Endothelial cell of umbilical vein (primary cell): ENCODE measurements around the gene CASP3.

Experiments used
- CTCF ChIP-seq, 2 donors: IDR thresholded peaks; 1 replicate in 1 of 2; 2 replicates in 1 of 2; pipeline ENCODE4 v1.5.1; 2011; ENCODE audit warnings: low read length in 2 of 2, mild to moderate bottlenecking in 2 of 2, moderate library complexity in 2 of 2, control low read depth in 1 of 2, inconsistent platforms in 1 of 2, low read depth in 1 of 2; ENCODE audit not compliant: insufficient read depth in 1 of 2; ENCODE audit errors: extremely low read depth in 1 of 2
- MAX ChIP-seq: IDR thresholded peaks from 2 replicates; pipeline ENCODE4 v1.6.1; 2011; ENCODE audit not compliant: insufficient read depth, insufficient read length
- MYC ChIP-seq: IDR thresholded peaks from one replicate; pipeline ENCODE4 v1.6.1; 2011; ENCODE audit warnings: mild to moderate bottlenecking, low read depth, low read length
- POLR2A ChIP-seq: IDR thresholded peaks from 2 replicates; pipeline ENCODE4 v1.6.1; 2012; ENCODE audit warnings: low read depth, mild to moderate bottlenecking, control low read depth, low read length

- TF ChIP-seq POLR2A: no peak
- TF ChIP-seq MAX: no peak
- no peak for TF ChIP-seq CTCF (IDR thresholded peaks at IDR 0.05; ENCODE audit: extremely low read depth in 1 of 2, insufficient read depth in 1 of 2, low read depth in 1 of 2, low read length in 2 of 2)
- TF ChIP-seq MYC: no peak
Measured at GRCh38 chr4:184694412-184694956, 45.2 kb upstream of the CASP3 start.
